GM18526 (cell line): ENCODE results near the gene CLDN9.

Experiments used
- POLR2A ChIP-seq: IDR thresholded peaks from 3 replicates; pipeline ENCODE4 v1.6.1; 2011; ENCODE audit not compliant: insufficient read length; ENCODE audit errors: extremely low read depth

Gene CLDN9

DNA sequence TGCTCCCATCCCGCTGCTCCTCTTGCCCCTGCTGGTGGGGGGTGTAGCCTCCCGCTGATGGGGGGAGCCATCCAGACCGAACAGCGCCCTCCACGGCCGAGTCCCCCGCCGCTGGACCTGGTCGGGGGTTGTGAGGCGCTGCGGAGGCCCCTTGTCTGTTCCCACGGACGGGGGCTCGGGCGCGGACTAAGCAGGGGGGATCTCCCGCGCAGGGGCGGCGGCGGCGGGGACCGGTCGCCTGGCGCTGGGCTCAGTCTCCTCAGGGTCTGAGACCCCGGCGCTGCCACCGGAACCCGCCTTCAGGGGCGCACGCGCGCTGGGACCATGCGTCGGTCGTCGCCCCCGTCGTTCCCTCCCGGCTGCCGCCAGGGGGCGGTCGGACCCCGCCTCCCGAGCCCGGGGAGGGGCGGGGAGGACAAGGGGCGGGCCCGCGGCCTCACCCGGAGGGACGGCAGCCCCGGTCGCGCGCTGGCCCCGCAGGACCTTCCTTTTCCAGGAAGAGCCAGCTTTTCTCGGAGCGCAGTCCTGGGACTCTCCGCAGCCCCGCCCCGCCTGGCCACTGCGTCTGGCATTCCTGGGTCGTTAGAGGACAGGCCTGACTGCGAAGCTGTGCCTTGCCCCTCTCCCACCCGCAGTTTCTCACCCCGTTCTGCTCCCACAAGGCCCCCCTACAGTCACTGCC is 46.5 kb downstream of the CLDN9 start:
- peak; percentile 63 for TF ChIP-seq POLR2A

DNA sequence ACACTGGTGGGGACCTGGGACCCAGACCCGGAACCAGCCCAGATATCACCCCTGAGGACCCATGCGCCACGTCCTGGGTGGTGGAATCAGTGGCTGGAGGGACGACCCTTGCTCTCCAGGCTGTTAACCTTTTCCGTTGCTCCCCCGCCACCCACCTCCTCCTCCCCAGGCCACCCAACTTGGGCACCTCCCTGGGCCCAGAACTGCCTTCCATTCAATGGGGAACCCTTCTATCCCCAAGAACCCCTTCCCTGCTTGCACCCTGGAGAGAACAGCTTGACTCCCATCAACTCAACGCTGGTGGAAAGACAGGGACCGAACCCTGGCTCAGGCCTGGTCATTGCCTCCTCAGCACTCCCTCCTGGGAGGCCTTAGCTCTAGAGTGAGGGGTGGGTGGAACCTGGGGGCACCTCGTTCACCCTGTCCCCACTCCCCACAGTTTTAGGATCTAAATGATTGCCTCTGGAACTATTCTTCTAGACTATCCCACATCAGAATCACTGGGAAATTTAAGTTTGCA is 47.1 kb downstream of the CLDN9 start:
- TF ChIP-seq POLR2A: no peak

DNA sequence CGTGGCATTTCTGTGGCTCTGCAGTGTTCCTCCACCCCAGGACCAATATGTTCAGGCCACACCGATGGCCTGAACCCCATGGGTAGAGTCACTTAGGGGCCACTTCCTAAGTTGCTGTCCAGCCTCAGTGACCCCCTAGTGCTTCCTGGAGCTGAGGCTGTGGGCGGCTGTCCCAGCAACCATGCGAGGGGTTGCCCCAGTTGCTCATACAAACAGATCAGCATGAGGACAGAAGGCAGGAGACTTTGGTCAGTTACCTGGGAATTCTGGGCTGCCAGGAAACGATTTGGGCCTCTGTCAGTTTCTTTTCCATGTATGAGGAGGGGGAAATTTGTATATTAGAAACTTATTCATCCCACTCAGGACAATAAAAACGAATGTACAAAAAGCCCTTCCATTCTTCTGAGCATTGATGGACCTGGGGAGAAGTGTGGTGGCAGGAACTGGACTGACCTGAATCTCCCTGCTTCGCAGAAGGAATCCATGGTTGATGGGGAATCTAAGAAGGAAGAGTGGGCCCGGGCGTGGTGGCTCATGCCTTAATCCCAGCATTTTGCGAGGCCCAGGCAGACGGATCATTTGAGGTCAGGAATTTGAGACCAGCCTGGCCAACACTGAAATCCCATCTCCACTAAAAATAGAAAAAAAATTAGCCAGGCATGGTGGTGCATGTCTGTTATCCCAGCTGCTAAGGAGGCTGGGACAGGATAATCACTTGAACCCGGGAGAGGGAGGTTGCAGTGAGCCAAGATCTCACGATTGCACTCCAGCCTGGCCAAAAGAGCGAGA is 47.8 kb downstream of the CLDN9 start:
- TF ChIP-seq POLR2A: no peak

DNA sequence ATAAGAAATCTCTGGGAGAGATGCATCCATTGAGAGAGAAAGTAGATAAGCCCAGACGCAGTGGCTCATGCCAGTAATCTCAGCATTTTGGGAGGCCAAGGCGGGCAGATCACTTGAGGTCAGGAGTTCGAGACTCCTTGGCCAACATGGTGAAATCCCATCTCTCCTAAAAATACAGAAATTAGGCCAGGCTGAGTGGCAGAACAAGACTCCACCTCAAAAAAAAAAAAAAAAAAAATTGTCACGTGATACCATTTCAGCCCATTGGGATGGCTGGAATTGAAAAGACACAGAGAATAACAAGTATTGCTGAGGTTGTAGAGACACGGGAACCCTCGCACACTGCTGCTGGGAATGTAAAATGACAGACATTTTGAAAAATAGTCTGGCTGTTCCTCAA is 49.8 kb downstream of the CLDN9 start:
- no peak for TF ChIP-seq POLR2A

DNA sequence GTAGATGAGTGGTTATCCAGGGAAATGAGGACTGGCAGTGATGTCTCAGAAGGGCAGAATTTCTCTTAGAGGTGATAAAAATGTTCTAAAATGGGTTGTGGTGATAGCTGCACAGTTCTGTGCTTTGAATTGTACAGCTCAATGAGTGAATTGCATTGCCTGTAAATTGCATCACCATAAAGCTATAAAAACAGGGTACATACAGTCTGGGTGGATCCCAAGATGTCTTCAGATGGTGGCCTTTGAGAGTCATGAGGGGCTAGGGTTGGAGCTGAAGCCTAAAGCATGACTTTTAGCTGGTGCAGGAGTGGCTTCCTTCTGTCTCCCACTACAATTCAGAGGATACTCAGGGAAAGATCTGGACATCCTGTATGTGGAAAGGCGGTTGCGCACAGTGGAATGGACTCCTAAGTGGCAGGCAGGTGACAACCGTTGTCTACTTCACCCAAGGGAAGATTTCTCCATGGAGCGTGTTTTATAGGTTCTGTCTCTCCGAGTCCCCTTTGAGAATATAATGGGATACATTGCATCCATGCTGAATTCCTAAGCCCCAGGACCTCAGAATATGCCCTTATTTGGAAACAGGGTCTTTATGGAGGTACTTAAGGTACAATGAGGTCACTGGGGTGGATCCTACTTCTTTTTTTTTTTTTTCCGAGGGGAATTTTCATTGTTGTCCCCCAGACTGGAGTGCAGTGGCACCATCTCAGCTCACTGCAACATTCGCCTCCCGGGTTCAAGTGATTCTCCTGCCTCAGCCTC is 51.1 kb downstream of the CLDN9 start:
- no peak for TF ChIP-seq POLR2A
